ENCODE results near the gene NAALADL2.

The NAALADL2 gene

DNA sequence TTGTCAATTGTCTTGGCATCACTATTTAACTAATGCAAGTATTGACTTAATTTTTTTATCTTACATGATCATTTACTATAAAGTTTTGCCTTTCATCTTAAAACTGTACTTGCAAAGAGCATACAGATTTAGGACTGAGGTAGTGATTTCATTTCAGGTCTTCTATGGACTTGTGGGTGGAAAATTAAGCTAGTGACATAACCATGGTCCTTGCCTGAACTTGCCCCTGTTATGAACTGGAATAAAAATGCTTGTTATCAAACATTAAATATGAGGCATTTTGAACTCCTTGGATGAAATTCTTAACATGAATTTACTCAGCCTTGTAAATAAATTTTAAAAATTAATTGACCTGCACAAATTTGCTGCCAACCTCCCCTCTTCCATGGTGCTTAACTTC lies 712.0 kb downstream of the NAALADL2 start:
- no peak overlapping the region for H3K4me3 ChIP-seq (ENCODE audit: low read length)
- no peaks in the 10 kb centered on the region for H3K36me3 ChIP-seq (replicated peaks; ENCODE audit: low read depth, low read length)
- no peak overlapping the region for H2AFZ ChIP-seq (ENCODE audit: low read depth, low read length)
- no peak overlapping the region for H3K9ac ChIP-seq (ENCODE audit: low read length)
- no peak for TF ChIP-seq EZH2phosphoT487 (IDR thresholded peaks at IDR 0.05; ENCODE audit: low read depth)
- TF ChIP-seq, protein P1, sequence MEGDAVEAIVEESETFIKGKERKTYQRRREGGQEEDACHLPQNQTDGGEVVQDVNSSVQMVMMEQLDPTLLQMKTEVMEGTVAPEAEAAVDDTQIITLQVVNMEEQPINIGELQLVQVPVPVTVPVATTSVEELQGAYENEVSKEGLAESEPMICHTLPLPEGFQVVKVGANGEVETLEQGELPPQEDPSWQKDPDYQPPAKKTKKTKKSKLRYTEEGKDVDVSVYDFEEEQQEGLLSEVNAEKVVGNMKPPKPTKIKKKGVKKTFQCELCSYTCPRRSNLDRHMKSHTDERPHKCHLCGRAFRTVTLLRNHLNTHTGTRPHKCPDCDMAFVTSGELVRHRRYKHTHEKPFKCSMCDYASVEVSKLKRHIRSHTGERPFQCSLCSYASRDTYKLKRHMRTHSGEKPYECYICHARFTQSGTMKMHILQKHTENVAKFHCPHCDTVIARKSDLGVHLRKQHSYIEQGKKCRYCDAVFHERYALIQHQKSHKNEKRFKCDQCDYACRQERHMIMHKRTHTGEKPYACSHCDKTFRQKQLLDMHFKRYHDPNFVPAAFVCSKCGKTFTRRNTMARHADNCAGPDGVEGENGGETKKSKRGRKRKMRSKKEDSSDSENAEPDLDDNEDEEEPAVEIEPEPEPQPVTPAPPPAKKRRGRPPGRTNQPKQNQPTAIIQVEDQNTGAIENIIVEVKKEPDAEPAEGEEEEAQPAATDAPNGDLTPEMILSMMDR (IDR thresholded peaks at IDR 0.05; ENCODE audit: low read depth, low read length) = no peak
- H3K9me3 ChIP-seq (ENCODE audit: insufficient read depth, low read length) = no peaks in the 10 kb centered on the region
- H3K27me3 ChIP-seq (ENCODE audit: low read depth, low read length) = no peaks in the 10 kb centered on the region
- H3K4me1 ChIP-seq (ENCODE audit: low read length) = peaks cover 5% of the 10 kb centered on the region; the same call in 1 of the 2 replicates
- no peak overlapping the region for H3K4me2 ChIP-seq (ENCODE audit: low read length)
- no peaks in the 10 kb centered on the region for H3K79me2 ChIP-seq (ENCODE audit: low read length)
- H4K20me1 ChIP-seq (ENCODE audit: insufficient read depth, low read length) = no peaks in the 10 kb centered on the region
- no peak overlapping the region for H3K27ac ChIP-seq (ENCODE audit: low read length)

DNA sequence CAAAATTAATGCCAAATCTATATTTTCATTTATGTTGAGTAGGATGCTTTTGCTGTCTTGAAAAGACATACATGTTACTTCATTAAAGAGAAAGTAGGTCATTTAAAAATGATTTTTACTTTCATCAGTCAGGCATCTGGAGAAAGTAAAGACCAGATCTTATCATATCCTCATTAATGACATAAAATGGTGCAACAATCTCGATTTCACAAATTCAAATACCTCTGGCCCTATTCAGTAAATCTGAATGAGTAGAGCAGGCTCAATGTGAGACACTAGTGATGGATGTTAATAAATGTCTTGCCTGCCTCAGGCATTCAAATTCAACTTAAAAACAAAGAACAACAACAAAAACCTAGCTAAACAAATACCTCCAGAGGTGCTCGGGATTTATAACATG lies 714.1 kb downstream of the NAALADL2 start:
- Histone ChIP-seq H3K27me3 (ENCODE audit: low read depth, low read length) (no peaks in the 10 kb centered on the region), H2AFZ (ENCODE audit: low read depth, low read length) (no peak overlapping the region), H3K27ac (ENCODE audit: low read length) (no peak overlapping the region), H3K4me3 (ENCODE audit: low read length) (no peak overlapping the region), H3K4me2 (ENCODE audit: low read length) (no peak overlapping the region), H3K9ac (ENCODE audit: low read length) (no peak overlapping the region), H3K4me1 (ENCODE audit: low read length) (peaks cover 5% of the 10 kb centered on the region; the same call in 1 of the 2 replicates), H3K79me2 (ENCODE audit: low read length) (no peaks in the 10 kb centered on the region), H3K9me3 (ENCODE audit: insufficient read depth, low read length) (no peaks in the 10 kb centered on the region), H3K36me3 (replicated peaks; ENCODE audit: low read depth, low read length) (no peaks in the 10 kb centered on the region), H4K20me1 (ENCODE audit: insufficient read depth, low read length) (no peaks in the 10 kb centered on the region)
- TF ChIP-seq EZH2phosphoT487 (IDR thresholded peaks at IDR 0.05; ENCODE audit: low read depth) = no peak
- TF ChIP-seq, protein P1 (IDR thresholded peaks at IDR 0.05; ENCODE audit: low read depth, low read length) = no peak

DNA sequence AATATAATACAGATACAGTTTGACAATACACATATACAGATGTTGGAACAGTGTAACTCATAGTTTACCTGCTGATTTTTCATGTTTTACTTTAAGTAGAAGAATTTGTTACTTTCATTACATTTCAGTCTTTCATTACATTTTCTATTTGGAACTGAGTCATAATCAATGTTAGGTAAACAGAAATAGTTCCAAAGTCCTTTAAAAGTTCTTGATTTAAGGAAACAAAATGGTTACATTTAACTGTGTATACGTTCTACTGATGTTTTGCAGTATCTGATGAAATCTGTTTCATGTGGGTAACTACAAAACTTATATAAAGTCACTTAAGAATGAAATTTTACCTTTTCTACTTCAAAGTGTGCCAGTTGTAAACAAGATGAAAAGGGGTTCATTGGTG lies 721.2 kb downstream of the NAALADL2 start:
- Histone ChIP-seq H2AFZ (ENCODE audit: low read depth, low read length) (no peak overlapping the region), H3K36me3 (replicated peaks; ENCODE audit: low read depth, low read length) (no peaks in the 10 kb centered on the region), H3K27me3 (ENCODE audit: low read depth, low read length) (no peaks in the 10 kb centered on the region), H3K9me3 (ENCODE audit: insufficient read depth, low read length) (no peaks in the 10 kb centered on the region), H3K79me2 (ENCODE audit: low read length) (no peaks in the 10 kb centered on the region), H3K4me2 (ENCODE audit: low read length) (no peak overlapping the region), H3K27ac (ENCODE audit: low read length) (no peak overlapping the region), H3K9ac (ENCODE audit: low read length) (no peak overlapping the region), H4K20me1 (ENCODE audit: insufficient read depth, low read length) (no peaks in the 10 kb centered on the region), H3K4me1 (ENCODE audit: low read length) (no peaks in the 10 kb centered on the region), H3K4me3 (ENCODE audit: low read length) (no peak overlapping the region)
- TF ChIP-seq, protein P1 (IDR thresholded peaks at IDR 0.05; ENCODE audit: low read depth, low read length) = no peak
- no peak for TF ChIP-seq EZH2phosphoT487 (IDR thresholded peaks at IDR 0.05; ENCODE audit: low read depth)

DNA sequence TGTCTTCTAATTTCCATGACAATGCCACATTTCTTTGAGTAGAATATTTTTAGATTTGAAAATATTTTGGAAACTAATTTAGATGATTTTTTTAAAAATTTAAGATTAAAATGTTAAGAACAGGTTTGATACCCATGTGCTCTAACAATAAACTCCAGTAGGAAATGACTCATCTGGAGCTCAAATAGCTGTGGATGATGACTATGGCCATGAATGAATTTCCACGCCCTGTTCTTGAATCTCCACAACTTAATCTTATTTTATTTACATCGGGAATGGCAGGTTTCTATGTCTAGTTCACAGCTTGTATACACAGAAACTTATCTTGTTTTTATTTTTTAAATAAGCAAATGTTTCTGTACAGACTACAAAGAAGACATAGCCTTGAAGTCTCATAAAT lies 726.8 kb downstream of the NAALADL2 start:
- H3K4me1 ChIP-seq (ENCODE audit: low read length) = no peaks in the 10 kb centered on the region
- H3K79me2 ChIP-seq (ENCODE audit: low read length) = no peaks in the 10 kb centered on the region
- no peaks in the 10 kb centered on the region for H3K9me3 ChIP-seq (ENCODE audit: insufficient read depth, low read length)
- H3K27ac ChIP-seq (ENCODE audit: low read length) = no peak overlapping the region
- H3K27me3 ChIP-seq (ENCODE audit: low read depth, low read length) = no peaks in the 10 kb centered on the region
- H3K36me3 ChIP-seq (replicated peaks; ENCODE audit: low read depth, low read length) = no peaks in the 10 kb centered on the region
- TF ChIP-seq, protein P1 (IDR thresholded peaks at IDR 0.05; ENCODE audit: low read depth, low read length) = no peak
- no peak for TF ChIP-seq EZH2phosphoT487 (IDR thresholded peaks at IDR 0.05; ENCODE audit: low read depth)
- H3K4me3 ChIP-seq (ENCODE audit: low read length) = no peak overlapping the region
- H2AFZ ChIP-seq (ENCODE audit: low read depth, low read length) = no peak overlapping the region
- no peak overlapping the region for H3K4me2 ChIP-seq (ENCODE audit: low read length)
- H4K20me1 ChIP-seq (ENCODE audit: insufficient read depth, low read length) = no peaks in the 10 kb centered on the region
- H3K9ac ChIP-seq (ENCODE audit: low read length) = no peak overlapping the region

All from OCI-LY3 (cell line).